Neural progenitor cell (in vitro differentiated cells): Measurements from ENCODE around the gene LMAN1L. TPM values are rescaled to one million over a fixed set of nuclear protein-coding genes. Genes with fewer than 3 reads are reported as not detected.

Source experiments
- DNase-seq: peaks from one replicate; pipeline ENCODE4 v3.0.0-alpha.2; 2016; ENCODE audit warnings: low spot score
- H2AFZ ChIP-seq: fragments of 200-600 bp; sonication (generic); replicated peaks from 2 replicates; pipeline ENCODE4 v1.6.1; 2016; ENCODE audit warnings: antibody characterized with exemption
- H3F3A ChIP-seq: fragments of 200-600 bp; sonication (generic); 2 replicates; pipeline ENCODE4 v1.6.1; 2016; ENCODE audit warnings: antibody characterized with exemption, low read depth
- H3K27ac ChIP-seq: fragments of 200-600 bp; sonication (generic); 2 replicates; pipeline ENCODE4 v1.5.1; 2016; ENCODE audit warnings: mild to moderate bottlenecking
- H3K27me3 ChIP-seq: fragments of 200-600 bp; sonication (generic); 2 replicates; pipeline ENCODE4 v1.6.1; 2016; ENCODE audit warnings: mild to moderate bottlenecking, moderate library complexity
- H3K36me3 ChIP-seq: fragments of 200-600 bp; sonication (generic); 2 replicates; pipeline ENCODE4 v1.5.1; 2016
- H3K4me1 ChIP-seq: fragments of 200-600 bp; sonication (generic); 2 replicates; pipeline ENCODE4 v1.6.1; 2016; ENCODE audit warnings: mixed run types
- H3K4me2 ChIP-seq: fragments of 200-600 bp; sonication (generic); 2 replicates; pipeline ENCODE4 v1.6.1; 2016
- H3K4me3 ChIP-seq: fragments of 200-600 bp; sonication (generic); 2 replicates; pipeline ENCODE4 v1.5.1; 2016
- H3K79me2 ChIP-seq: fragments of 200-600 bp; sonication (generic); 2 replicates; pipeline ENCODE4 v1.6.1; 2016; ENCODE audit warnings: low read depth
- H3K9ac ChIP-seq: fragments of 200-600 bp; sonication (generic); 2 replicates; pipeline ENCODE4 v1.6.1; 2016
- H3K9me3 ChIP-seq: fragments of 200-600 bp; sonication (generic); 2 replicates; pipeline ENCODE4 v1.5.1; 2016; ENCODE audit warnings: low read depth
- H4K20me1 ChIP-seq: fragments of 200-600 bp; sonication (generic); 2 replicates; pipeline ENCODE4 v1.6.1; 2016; ENCODE audit warnings: low read depth
- H3K27ac Mint-ChIP-seq: 3 replicates; pipeline ENCODE4 v1.8.0; 2021; ENCODE audit warnings: mixed read lengths
- H3K27me3 Mint-ChIP-seq: 2 replicates; pipeline ENCODE4 v1.8.0; 2022; ENCODE audit warnings: low read depth, mild to moderate bottlenecking, inconsistent platforms, moderate library complexity, mixed read lengths; ENCODE audit not compliant: insufficient read depth
- H3K36me3 Mint-ChIP-seq: 3 replicates; pipeline ENCODE4 v1.8.0; 2021; ENCODE audit warnings: mixed read lengths
- H3K4me1 Mint-ChIP-seq: 3 replicates; pipeline ENCODE4 v1.8.0; 2021; ENCODE audit warnings: mixed read lengths
- H3K4me3 Mint-ChIP-seq: 3 replicates; pipeline ENCODE4 v1.8.0; 2021; ENCODE audit warnings: mild to moderate bottlenecking, moderate library complexity, mixed read lengths
- H3K9me3 Mint-ChIP-seq: 3 replicates; pipeline ENCODE4 v1.8.0; 2020; ENCODE audit warnings: mixed read lengths
- CTCF ChIP-seq: fragments of 200-600 bp; sonication (generic); IDR thresholded peaks from 2 replicates; pipeline ENCODE4 v1.5.1; 2017; ENCODE audit warnings: antibody characterized with exemption, mild to moderate bottlenecking
- EZH2 ChIP-seq: fragments of 200-600 bp; sonication (generic); IDR thresholded peaks from 2 replicates; pipeline ENCODE4 v1.6.1; 2017; ENCODE audit warnings: antibody characterized with exemption, mild to moderate bottlenecking, moderate library complexity
- EZH2phosphoT487 ChIP-seq: fragments of 200-600 bp; sonication (generic); IDR thresholded peaks from 2 replicates; pipeline ENCODE4 v1.6.1; 2017; ENCODE audit warnings: antibody characterized with exemption
- total RNA-seq: library from RNA; depleted of rRNA; stranded (reverse); fragments of >200 nt; gene quantifications from 2 replicates; pipeline ENCODE4 v1.2.3, GENCODE V29; 2015; ENCODE audit warnings: low replicate concordance

LMAN1L gene
- total RNA-seq, 1 donor from 2014 or later, result not detected

GRCh38 chr15:74778599-74778970, 34.0 kb upstream of the LMAN1L start:
- Histone ChIP-seq H3K4me2 (no peak overlapping the region), H3K79me2 (peaks cover 13% of the 10 kb centered on the region), H3K4me1 (peaks cover 26% of the 10 kb centered on the region), H4K20me1 (peaks cover 11% of the 10 kb centered on the region), H3K4me3 (no peak overlapping the region), H2AFZ (no peak overlapping the region), H3K27me3 (peaks cover 21% of the 10 kb centered on the region), H3K9me3 (no peaks in the 10 kb centered on the region), H3K36me3 (no peaks in the 10 kb centered on the region), H3F3A (peaks cover 6% of the 10 kb centered on the region), H3K9ac (no peak overlapping the region), H3K27ac (no peak overlapping the region)
- Mint-ChIP-seq H3K27me3 (peaks cover 21% of the 10 kb centered on the region), H3K4me1 (peaks cover 69% of the 10 kb centered on the region), H3K36me3 (no peaks in the 10 kb centered on the region), H3K9me3 (no peaks in the 10 kb centered on the region), H3K27ac (no peak overlapping the region), H3K4me3 (no peak overlapping the region)
- TF ChIP-seq EZH2 (no peak), EZH2phosphoT487 (no peak), CTCF (no peak)
- DNase-seq, result no peak

GRCh38 chr15:74779162-74779648, 33.4 kb upstream of the LMAN1L start:
- no peak for DNase-seq
- Histone ChIP-seq H3K9me3 (no peaks in the 10 kb centered on the region), H3K27ac (no peak overlapping the region), H3K36me3 (no peaks in the 10 kb centered on the region), H3K4me3 (no peak overlapping the region), H2AFZ (no peak overlapping the region), H3K27me3 (peaks cover 21% of the 10 kb centered on the region), H3K4me2 (no peak overlapping the region), H3K9ac (no peak overlapping the region), H3K79me2 (peaks cover 19% of the 10 kb centered on the region), H3K4me1 (peaks cover 22% of the 10 kb centered on the region), H4K20me1 (peaks cover 17% of the 10 kb centered on the region), H3F3A (peaks cover under 1% of the 10 kb centered on the region)
- Mint-ChIP-seq H3K36me3 (no peaks in the 10 kb centered on the region), H3K27me3 (peaks cover 18% of the 10 kb centered on the region), H3K27ac (no peak overlapping the region), H3K4me3 (peak overlapping the region; percentile 39), H3K4me1 (peaks cover 66% of the 10 kb centered on the region), H3K9me3 (no peaks in the 10 kb centered on the region)
- TF ChIP-seq CTCF, result no peak
- TF ChIP-seq EZH2, result no peak
- no peak for TF ChIP-seq EZH2phosphoT487

GRCh38 chr15:74780523-74781430, 31.9 kb upstream of the LMAN1L start:
- Mint-ChIP-seq H3K36me3 (no peaks in the 10 kb centered on the region), H3K9me3 (no peaks in the 10 kb centered on the region), H3K27me3 (peaks cover 14% of the 10 kb centered on the region), H3K4me1 (peaks cover 69% of the 10 kb centered on the region), H3K4me3 (peak overlapping the region; percentile 89), H3K27ac (no peak overlapping the region)
- Histone ChIP-seq H3K36me3 (no peaks in the 10 kb centered on the region), H3K79me2 (peaks cover 34% of the 10 kb centered on the region), H3K4me3 (peak overlapping the region; percentile 68), H3K27ac (no peak overlapping the region), H3K4me2 (peak overlapping the region; percentile 96), H3K9ac (no peak overlapping the region), H4K20me1 (peaks cover 33% of the 10 kb centered on the region), H3F3A (no peaks in the 10 kb centered on the region), H3K27me3 (peaks cover 21% of the 10 kb centered on the region), H3K4me1 (peaks cover 22% of the 10 kb centered on the region), H2AFZ (no peak overlapping the region), H3K9me3 (no peaks in the 10 kb centered on the region)
- TF ChIP-seq EZH2, result no peak
- TF ChIP-seq EZH2phosphoT487, result no peak
- no peak for TF ChIP-seq CTCF
- DNase-seq, result no peak
